ENCODE data around the gene DDX59. TPM values are rescaled to one million over a fixed set of nuclear protein-coding genes. Genes with fewer than 3 reads are reported as not detected.

DDX59 gene
- total RNA-seq, 1 experiment from 2014 or later: 19.4 TPM

GRCh38 chr1:200665861-200666260 lies 3.8 kb downstream of the DDX59 start:
- H3K27ac Mint-ChIP-seq: peak overlapping the region; percentile 94
- DNase-seq (ENCODE audit: low spot score): no peak

GRCh38 chr1:200660719-200661118 lies 9.0 kb downstream of the DDX59 start:
- POLR2A ChIA-PET: no interaction called here

More at GRCh38 chr1:200665861-200666260, 3.8 kb downstream of the DDX59 start:
- CTCF ChIA-PET: interaction anchor here (0.7 to 1.3 kb wide), 2 partner anchors 44 to 306 kb away, joined by 3 to 5 read pairs; no protein-coding TSS in a partner anchor
- Mint-ChIP-seq H3K36me3 (peaks cover 28% of the 10 kb centered on the region), H3K4me3 (no peak overlapping the region), H3K27me3 (ENCODE audit: low read depth) (no peaks in the 10 kb centered on the region), H3K9me3 (no peaks in the 10 kb centered on the region), H3K4me1 (peaks cover 33% of the 10 kb centered on the region)
- ATAC-seq: no peak
- POLR2A ChIA-PET: no interaction called here
- TF ChIP-seq JAZF1 (CRISPR knock-in tag; IDR thresholded peaks at IDR 0.05): no peak
- no peak for TF ChIP-seq IRF1 (CRISPR knock-in tag; IDR thresholded peaks at IDR 0.05)
- TF ChIP-seq CDX4 (CRISPR knock-in tag; IDR thresholded peaks at IDR 0.05; ENCODE audit: borderline replicate concordance): no peak
- TF ChIP-seq ZNF138 (CRISPR knock-in tag; conservative IDR thresholded peaks at IDR 0.05): no peak
- no peak for TF ChIP-seq MAX (CRISPR knock-in tag; IDR thresholded peaks at IDR 0.05)

More at GRCh38 chr1:200660719-200661118, 9.0 kb downstream of the DDX59 start:
- Mint-ChIP-seq H3K36me3 (peaks cover 57% of the 10 kb centered on the region), H3K27ac (no peak overlapping the region), H3K9me3 (no peaks in the 10 kb centered on the region), H3K4me3 (no peak overlapping the region), H3K27me3 (ENCODE audit: low read depth) (no peaks in the 10 kb centered on the region), H3K4me1 (peaks cover 13% of the 10 kb centered on the region)
- no peak for ATAC-seq
- TF ChIP-seq FOXP1 (CRISPR knock-in tag; IDR thresholded peaks at IDR 0.05; ENCODE audit: borderline replicate concordance): no peak
- TF ChIP-seq KAT7 (CRISPR knock-in tag; IDR thresholded peaks at IDR 0.05; ENCODE audit: borderline replicate concordance): no peak
- TF ChIP-seq FOXP4 (CRISPR knock-in tag; IDR thresholded peaks at IDR 0.05): no peak
- TF ChIP-seq MXD4 (CRISPR knock-in tag; IDR thresholded peaks at IDR 0.05; ENCODE audit: borderline replicate concordance): no peak
- no peak for TF ChIP-seq ZNF121 (CRISPR knock-in tag; IDR thresholded peaks at IDR 0.05)
- TF ChIP-seq ZBTB43 (CRISPR knock-in tag; IDR thresholded peaks at IDR 0.05): no peak
- no peak for TF ChIP-seq MYBL2 (CRISPR knock-in tag; IDR thresholded peaks at IDR 0.05)
- no peak for TF ChIP-seq CREM (CRISPR knock-in tag; IDR thresholded peaks at IDR 0.05)
- no peak for TF ChIP-seq ZSCAN18 (CRISPR knock-in tag; IDR thresholded peaks at IDR 0.05)
- TF ChIP-seq OVOL2 (CRISPR knock-in tag; IDR thresholded peaks at IDR 0.05; ENCODE audit: borderline replicate concordance): no peak
- TF ChIP-seq TCF7 (CRISPR knock-in tag; IDR thresholded peaks at IDR 0.05; ENCODE audit: low read depth): no peak
- no peak for TF ChIP-seq STAT6 (CRISPR knock-in tag; conservative IDR thresholded peaks at IDR 0.05; ENCODE audit: low read depth)
- TF ChIP-seq SMAD3 (CRISPR knock-in tag; IDR thresholded peaks at IDR 0.05; ENCODE audit: borderline replicate concordance): no peak
- TF ChIP-seq CBFB (CRISPR knock-in tag; IDR thresholded peaks at IDR 0.05; ENCODE audit: low read depth): no peak
- no peak for TF ChIP-seq NFYB (CRISPR knock-in tag; conservative IDR thresholded peaks at IDR 0.05; ENCODE audit: low read depth)
- TF ChIP-seq ESRRA (CRISPR knock-in tag; IDR thresholded peaks at IDR 0.05; ENCODE audit: borderline replicate concordance): no peak
- no peak for TF ChIP-seq ATF2 (CRISPR knock-in tag; IDR thresholded peaks at IDR 0.05; ENCODE audit: borderline replicate concordance, low read depth)
- no peak for TF ChIP-seq HMGA2 (CRISPR knock-in tag; IDR thresholded peaks at IDR 0.05)
- TF ChIP-seq ZNF396 (CRISPR knock-in tag; IDR thresholded peaks at IDR 0.05; ENCODE audit: borderline replicate concordance): no peak
- CTCF ChIA-PET: no interaction called here
- no peak for DNase-seq (ENCODE audit: low spot score)
